GM12801 (cell line): ENCODE data around the gene ZNF683.

Experiments
- CTCF ChIP-seq: IDR thresholded peaks from one replicate; pipeline ENCODE4 v1.5.1; 2011; ENCODE audit warnings: control low read depth; ENCODE audit not compliant: insufficient read length; ENCODE audit errors: extremely low read depth

The ZNF683 gene

GRCh38 chr1:26410706-26411623, 38.4 kb upstream of the ZNF683 start, which contains the start of gene LIN28A:
TSS of gene LIN28A (plus strand) at chr1:26410817. CDS start at chr1:26410892, 75 bp downstream.
- no peak for TF ChIP-seq CTCF

DNA sequence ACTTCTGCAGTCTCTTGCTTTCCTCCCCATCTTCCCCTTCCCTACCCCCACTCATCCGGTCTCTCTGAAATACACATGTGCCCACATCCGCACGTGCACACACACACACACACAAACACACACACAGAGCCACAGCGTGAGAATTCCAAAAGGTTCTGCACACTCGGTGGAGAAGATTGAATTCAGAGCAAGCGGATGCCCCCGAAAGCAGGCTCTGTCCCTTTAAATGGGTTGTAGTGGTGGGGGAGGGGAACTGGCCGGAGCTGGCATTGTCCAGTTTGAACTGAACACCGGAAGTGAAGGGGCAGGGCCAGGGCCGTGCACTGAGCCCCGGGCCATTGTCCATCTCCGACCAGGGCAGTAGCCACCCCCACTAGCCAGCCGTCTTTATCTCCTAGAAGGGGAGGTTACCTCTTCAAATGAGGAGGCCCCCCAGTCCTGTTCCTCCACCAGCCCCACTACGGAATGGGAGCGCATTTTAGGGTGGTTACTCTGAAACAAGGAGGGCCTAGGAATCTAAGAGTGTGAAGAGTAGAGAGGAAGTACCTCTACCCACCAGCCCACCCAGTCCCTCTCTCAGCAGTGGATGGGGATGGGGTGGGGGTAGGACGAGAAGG, 36.7 kb upstream of the ZNF683 start:
- no peak for TF ChIP-seq CTCF

DNA sequence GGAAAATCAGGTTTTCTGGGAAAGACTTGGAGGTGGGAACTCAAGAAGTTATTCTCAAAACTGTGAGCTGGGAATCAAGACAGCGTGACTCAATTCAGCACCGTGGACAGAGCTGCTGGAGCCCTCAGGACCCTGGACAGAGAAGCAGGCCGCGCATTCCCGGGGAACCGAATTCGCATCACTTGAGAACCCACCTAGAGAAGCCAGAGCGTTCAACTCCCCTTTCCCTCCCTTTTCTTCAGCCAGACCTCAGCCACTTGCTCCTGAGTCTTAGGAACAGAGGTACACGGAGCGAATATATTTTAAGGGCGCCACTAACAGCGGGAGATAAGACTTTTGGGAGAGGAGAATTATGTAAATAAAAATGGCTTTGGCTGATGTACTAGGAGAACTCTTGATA, 36.1 kb upstream of the ZNF683 start:
- no peak for TF ChIP-seq CTCF

GRCh38 chr1:26405281-26405915, 32.8 kb upstream of the ZNF683 start:
- no peak for TF ChIP-seq CTCF

- TF ChIP-seq CTCF, result no peak
These were observed 32.1 kb upstream of the ZNF683 start for GRCh38 chr1:26404641-26405040.

GRCh38 chr1:26403656-26404055, 31.1 kb upstream of the ZNF683 start:
- TF ChIP-seq CTCF, result no peak

- TF ChIP-seq CTCF, result no peak
These were observed 29.3 kb upstream of the ZNF683 start for GRCh38 chr1:26401891-26402290.
